Astrocyte of the cerebellum (primary cell): ENCODE data around the gene SDK2.

ENCODE experiments used
- DNase-seq: peaks from one replicate; pipeline ENCODE4 v3.0.0-alpha.2; 2011; ENCODE audit warnings: low read depth
- H3K4me3 ChIP-seq: 2 replicates; pipeline ENCODE4 v1.5.1; 2011; ENCODE audit warnings: mild to moderate bottlenecking, low read depth, low read length, moderate library complexity
- in situ Hi-C: cut with HindIII; loops from 2 replicates; pipeline ENCODE4 v1.10.0; 2017; ENCODE audit warnings: low sequenced_read_pairs
- TF ChIP-seq, protein P1 (sequence below): IDR thresholded peaks from 2 replicates; pipeline ENCODE4 v1.5.1; 2012; ENCODE audit warnings: low read length, low read depth, moderate library complexity, mild to moderate bottlenecking; ENCODE audit errors: missing control alignments

SDK2 gene

DNA sequence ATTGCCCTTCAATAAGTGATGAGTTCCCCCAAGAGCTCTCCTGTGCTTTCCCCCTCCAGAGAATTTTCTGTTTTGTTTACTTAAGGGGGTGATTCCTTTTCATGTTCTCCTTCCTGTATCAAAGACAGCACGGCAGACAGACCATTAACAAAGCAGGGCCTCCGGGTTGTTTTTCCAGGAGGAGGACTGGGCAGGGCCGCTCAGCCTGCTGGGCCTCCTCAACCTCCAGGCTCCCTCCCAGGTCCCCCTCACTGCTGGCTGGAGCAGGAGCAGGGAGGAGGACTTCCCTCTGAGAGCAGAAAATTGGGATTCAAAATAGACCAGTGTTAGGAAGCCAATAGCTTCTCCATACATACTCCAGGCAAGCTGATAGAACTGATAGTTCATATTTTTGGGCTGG lies 20.4 kb downstream of the SDK2 start:
- no peak for DNase-seq
- TF ChIP-seq, protein P1, sequence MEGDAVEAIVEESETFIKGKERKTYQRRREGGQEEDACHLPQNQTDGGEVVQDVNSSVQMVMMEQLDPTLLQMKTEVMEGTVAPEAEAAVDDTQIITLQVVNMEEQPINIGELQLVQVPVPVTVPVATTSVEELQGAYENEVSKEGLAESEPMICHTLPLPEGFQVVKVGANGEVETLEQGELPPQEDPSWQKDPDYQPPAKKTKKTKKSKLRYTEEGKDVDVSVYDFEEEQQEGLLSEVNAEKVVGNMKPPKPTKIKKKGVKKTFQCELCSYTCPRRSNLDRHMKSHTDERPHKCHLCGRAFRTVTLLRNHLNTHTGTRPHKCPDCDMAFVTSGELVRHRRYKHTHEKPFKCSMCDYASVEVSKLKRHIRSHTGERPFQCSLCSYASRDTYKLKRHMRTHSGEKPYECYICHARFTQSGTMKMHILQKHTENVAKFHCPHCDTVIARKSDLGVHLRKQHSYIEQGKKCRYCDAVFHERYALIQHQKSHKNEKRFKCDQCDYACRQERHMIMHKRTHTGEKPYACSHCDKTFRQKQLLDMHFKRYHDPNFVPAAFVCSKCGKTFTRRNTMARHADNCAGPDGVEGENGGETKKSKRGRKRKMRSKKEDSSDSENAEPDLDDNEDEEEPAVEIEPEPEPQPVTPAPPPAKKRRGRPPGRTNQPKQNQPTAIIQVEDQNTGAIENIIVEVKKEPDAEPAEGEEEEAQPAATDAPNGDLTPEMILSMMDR, result no peak
- in situ Hi-C loops, result no loop called here
- no peak overlapping the region for H3K4me3 ChIP-seq

DNA sequence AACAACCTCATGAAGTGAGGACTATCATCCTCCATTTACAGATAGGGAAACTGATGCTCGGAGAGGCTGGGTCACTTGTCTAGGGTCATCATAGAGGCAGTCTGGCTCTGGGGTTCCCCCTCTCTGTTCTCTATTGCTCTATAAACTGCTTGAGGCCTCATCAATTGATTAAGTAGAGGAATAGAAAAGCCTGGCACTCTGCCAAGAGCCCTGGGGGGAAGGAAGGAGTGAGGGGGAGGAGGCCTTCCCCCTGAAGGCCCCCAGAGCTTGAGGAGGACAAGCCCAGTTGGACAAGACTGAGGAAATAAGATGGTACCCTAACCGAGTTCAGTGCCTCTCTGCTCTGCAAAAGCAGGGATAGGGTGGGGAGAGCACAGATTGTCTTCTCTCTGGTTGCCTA lies 21.0 kb downstream of the SDK2 start:
- H3K4me3 ChIP-seq, result no peak overlapping the region
- TF ChIP-seq, protein P1, result no peak
- DNase-seq, result no peak
- in situ Hi-C loops, result no loop called here

DNA sequence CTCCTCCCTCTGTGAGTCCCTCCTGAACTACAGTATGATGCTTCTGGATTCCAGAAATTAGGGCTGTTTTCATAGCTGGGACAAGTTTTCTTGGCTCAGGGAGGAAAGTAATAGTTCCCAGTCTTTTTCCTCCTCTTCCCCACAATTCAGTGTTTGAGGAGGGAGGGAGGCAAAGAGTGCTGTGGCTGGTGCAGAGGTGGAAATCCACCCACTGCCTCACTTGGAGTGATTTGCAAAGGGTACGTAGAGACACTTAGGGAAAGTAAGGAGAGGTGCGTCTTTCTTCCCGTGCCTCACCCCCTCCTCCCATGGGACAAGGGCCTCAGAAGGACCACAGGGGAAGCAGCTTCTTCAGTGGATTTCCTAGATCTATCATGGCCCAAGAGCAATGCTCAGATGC lies 21.9 kb downstream of the SDK2 start:
- DNase-seq, result no peak
- no peak overlapping the region for H3K4me3 ChIP-seq
- TF ChIP-seq, protein P1, result no peak
- in situ Hi-C loops, result no loop called here

DNA sequence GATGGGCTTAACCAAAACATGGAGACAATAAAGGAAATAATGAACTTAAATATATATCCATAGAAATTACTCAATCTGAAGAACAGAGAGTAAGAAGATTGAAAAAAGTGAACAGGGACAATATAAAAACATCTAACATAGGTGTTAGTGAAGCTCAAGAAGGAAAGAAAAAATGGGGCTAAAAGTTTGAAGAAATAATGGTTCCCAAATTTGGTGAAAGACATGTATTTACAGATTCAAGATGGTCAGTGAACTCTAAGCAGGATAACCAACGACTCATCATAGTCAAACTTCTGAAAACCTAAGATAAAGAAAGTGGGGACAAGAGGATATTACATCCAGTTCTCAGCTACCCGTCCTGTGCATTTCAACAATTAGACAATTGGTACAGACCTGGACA lies 22.6 kb downstream of the SDK2 start:
- H3K4me3 ChIP-seq, result no peak overlapping the region
- no peak for DNase-seq
- in situ Hi-C loops, result no loop called here
- TF ChIP-seq, protein P1, result no peak

DNA sequence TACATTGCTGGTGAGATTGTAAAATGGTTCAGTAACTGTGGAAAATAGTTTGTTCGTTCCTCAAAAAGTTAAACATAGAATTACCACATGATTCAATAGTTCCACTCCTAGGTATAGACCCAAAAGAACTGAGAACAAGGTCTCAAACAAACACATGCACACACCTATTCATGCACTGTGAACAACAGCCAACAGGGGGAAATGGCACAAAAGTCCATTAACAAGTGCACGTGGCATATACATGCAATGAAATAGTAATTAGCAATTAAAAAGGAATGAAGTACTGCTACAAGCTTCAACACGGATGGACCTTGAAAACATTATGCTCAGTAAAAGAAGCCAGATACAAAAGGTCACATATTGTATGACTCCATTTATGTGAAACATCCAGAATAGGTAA lies 23.8 kb downstream of the SDK2 start:
- no peak for DNase-seq
- in situ Hi-C loops, result no loop called here
- TF ChIP-seq, protein P1, result no peak

DNA sequence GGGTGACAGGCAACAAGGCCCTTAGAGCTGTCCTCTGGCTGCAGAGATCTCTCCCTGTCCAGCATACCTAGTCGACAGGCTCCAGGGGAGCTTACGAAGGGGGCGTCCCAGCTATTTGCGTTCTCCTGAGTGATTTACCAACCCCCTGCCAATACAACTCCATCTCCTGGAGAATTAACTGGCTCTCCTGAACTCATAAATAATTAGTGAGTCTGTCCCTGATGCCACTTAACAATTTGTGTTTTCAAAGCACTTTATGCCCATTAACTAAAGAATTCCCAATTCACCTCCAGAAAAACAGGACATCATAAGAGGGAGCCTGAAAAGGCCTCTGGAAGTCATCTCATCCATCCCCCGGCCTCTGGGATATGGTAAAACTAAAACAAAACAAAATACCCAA lies 26.7 kb downstream of the SDK2 start:
- H3K4me3 ChIP-seq, result no peak overlapping the region
- no peak for DNase-seq
- TF ChIP-seq, protein P1, result no peak
- in situ Hi-C loops, result no loop called here

More for the DNA sequence above, 23.8 kb downstream of the SDK2 start:
- no peak overlapping the region for H3K4me3 ChIP-seq

DNA sequence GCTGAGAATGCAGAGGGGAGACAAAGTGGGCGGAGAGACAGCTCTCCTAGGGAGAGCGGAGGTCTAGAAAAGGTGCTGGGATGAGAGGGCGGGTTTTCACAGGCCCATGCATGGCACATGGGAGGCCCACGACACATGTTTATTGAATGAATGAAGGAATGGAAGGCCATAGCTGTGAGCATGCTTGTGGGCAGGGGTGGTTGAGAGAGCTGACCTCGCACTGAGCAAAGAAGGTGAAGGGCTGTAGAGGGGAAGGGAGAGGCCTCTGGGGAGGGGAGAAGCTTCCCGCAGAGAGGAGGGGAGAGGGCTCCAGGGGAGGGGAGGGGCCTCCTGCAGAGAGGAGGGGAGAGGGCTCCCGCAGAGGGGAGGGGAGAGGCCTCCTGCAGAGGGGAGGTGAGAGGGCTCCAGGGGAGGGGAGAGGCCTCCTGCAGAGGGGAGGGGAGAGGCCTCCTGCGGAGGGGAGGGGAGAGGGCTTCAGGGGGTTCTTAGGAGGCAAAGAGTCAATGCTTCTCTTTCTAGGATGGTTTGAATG lies 27.3 kb downstream of the SDK2 start:
- TF ChIP-seq, protein P1, result no peak
- no peak for DNase-seq
- in situ Hi-C loops, result no loop called here
- H3K4me3 ChIP-seq, result no peak overlapping the region
